ENCODE results near the gene S100A14.

Gene S100A14

GRCh38 chr1:153565529-153566374 is 50.4 kb downstream of the S100A14 start, which contains the start of gene S100A2:
Gene S100A2, minus strand, starts transcription at chr1:153565844. Its CDS starts 1,967 bp downstream, at chr1:153563877.
- DNase-seq: peak; percentile 66
